CD14-positive monocyte (primary cell): ENCODE results near the gene ETS1. TPM values are rescaled to one million over a fixed set of nuclear protein-coding genes. Genes with fewer than 3 reads are reported as not detected.

Source experiments
- DNase-seq, 3 donors: peaks; one replicate each; pipeline ENCODE4 v3.0.0-alpha.2; 2011 to 2022
- H2AFZ ChIP-seq: 2 replicates; pipeline ENCODE4 v1.6.0; 2012; ENCODE audit warnings: mild to moderate bottlenecking, low read depth, low read length, inconsistent platforms; ENCODE audit not compliant: insufficient read depth, poor library complexity, severe bottlenecking
- H3K27ac ChIP-seq, 2 donors: 1 replicate in 1 of 2; 2 replicates in 1 of 2; pipeline ENCODE4 v1.5.1; 2012 to 2013; ENCODE audit warnings: low read length in 2 of 2, control low read depth in 1 of 2, inconsistent platforms in 1 of 2, low read depth in 1 of 2, mild to moderate bottlenecking in 1 of 2
- H3K27me3 ChIP-seq, 2 donors: one replicate each; pipeline versions ENCODE4 v1.6.0 to v1.6.1; 2011 to 2013; ENCODE audit warnings: low read length in 2 of 2; ENCODE audit not compliant: control insufficient read depth in 2 of 2, insufficient read depth in 2 of 2
- H3K36me3 ChIP-seq, 2 donors: replicated peaks in 1 of 2; 1 replicate in 1 of 2; 2 replicates in 1 of 2; pipeline versions ENCODE4 v1.5.1 to v1.6.1; 2012 to 2013; ENCODE audit warnings: low read length in 2 of 2, control low read depth in 1 of 2, inconsistent platforms in 1 of 2, mild to moderate bottlenecking in 1 of 2; ENCODE audit not compliant: insufficient read depth in 2 of 2, control insufficient read depth in 1 of 2
- H3K4me1 ChIP-seq, 2 donors: 1 replicate in 1 of 2; 2 replicates in 1 of 2; pipeline versions ENCODE4 v1.5.1 to v1.6.1; 2012 to 2013; ENCODE audit warnings: low read length in 2 of 2, control low read depth in 1 of 2, inconsistent platforms in 1 of 2, mild to moderate bottlenecking in 1 of 2, moderate library complexity in 1 of 2; ENCODE audit not compliant: insufficient read depth in 2 of 2, control insufficient read depth in 1 of 2
- H3K4me2 ChIP-seq: replicated peaks from 2 replicates; pipeline ENCODE3; 2012; ENCODE audit warnings: low read length, moderate library complexity, mild to moderate bottlenecking; ENCODE audit not compliant: poor library complexity, severe bottlenecking; ENCODE audit errors: extremely low read depth
- H3K4me3 ChIP-seq, 3 experiments: fragments of 200-600 bp in 1 of 3; sonication (generic) in 1 of 3; replicated peaks in 1 of 3; 1 replicate in 2 of 3; 2 replicates in 1 of 3; pipeline ENCODE4 v1.5.1; 2011 to 2013; ENCODE audit warnings: low read length in 3 of 3, mild to moderate bottlenecking in 3 of 3, control low read depth in 2 of 3, low read depth in 2 of 3, inconsistent platforms in 1 of 3, moderate library complexity in 1 of 3
- H3K79me2 ChIP-seq: 2 replicates; pipeline ENCODE4 v1.6.0; 2012; ENCODE audit warnings: mild to moderate bottlenecking, control low read depth, inconsistent platforms, low read length, moderate library complexity; ENCODE audit not compliant: insufficient read depth
- H3K9ac ChIP-seq: 2 replicates; pipeline ENCODE4 v1.6.0; 2017; ENCODE audit warnings: low read length, mild to moderate bottlenecking; ENCODE audit not compliant: insufficient read depth, poor library complexity, severe bottlenecking
- H3K9me3 ChIP-seq, 2 donors: replicated peaks in 1 of 2; 1 replicate in 1 of 2; 2 replicates in 1 of 2; pipeline versions ENCODE4 v1.5.1 to v1.6.1; 2012 to 2013; ENCODE audit warnings: low read length in 2 of 2, control low read depth in 1 of 2; ENCODE audit not compliant: control insufficient read depth in 1 of 2, insufficient read depth in 1 of 2
- H4K20me1 ChIP-seq: 2 replicates; pipeline ENCODE4 v1.6.0; 2012; ENCODE audit warnings: mild to moderate bottlenecking, low read length, control low read depth, moderate library complexity; ENCODE audit not compliant: insufficient read depth
- H3K27ac Mint-ChIP-seq, 7 donors: one replicate each; pipeline ENCODE4 v1.8.0; 2020; ENCODE audit warnings: mild to moderate bottlenecking in 7 of 7, mixed read lengths in 7 of 7, moderate library complexity in 6 of 7, inconsistent platforms in 2 of 7
- H3K27me3 Mint-ChIP-seq, 3 donors: one replicate each; pipeline ENCODE4 v1.8.0; 2021 to 2022; ENCODE audit warnings: low read depth in 3 of 3, mild to moderate bottlenecking in 3 of 3, mixed read lengths in 3 of 3, moderate library complexity in 3 of 3, inconsistent platforms in 1 of 3
- H3K36me3 Mint-ChIP-seq, 2 donors: one replicate each; pipeline ENCODE4 v1.8.0; 2020; ENCODE audit warnings: mixed read lengths in 2 of 2, inconsistent platforms in 1 of 2, mild to moderate bottlenecking in 1 of 2
- H3K4me1 Mint-ChIP-seq: one replicate; pipeline ENCODE4 v1.8.0; 2020; ENCODE audit warnings: mild to moderate bottlenecking, mixed read lengths
- H3K4me3 Mint-ChIP-seq, 2 donors: one replicate each; pipeline ENCODE4 v1.8.0; 2020; ENCODE audit warnings: mild to moderate bottlenecking in 2 of 2, mixed read lengths in 2 of 2, moderate library complexity in 1 of 2
- H3K9me3 Mint-ChIP-seq, 7 donors: one replicate each; pipeline ENCODE4 v1.8.0; 2020 to 2022; ENCODE audit warnings: mixed read lengths in 7 of 7, mild to moderate bottlenecking in 6 of 7, moderate library complexity in 6 of 7, inconsistent platforms in 2 of 7
- CTCF ChIP-seq: fragments of 200-600 bp; IDR thresholded peaks from one replicate; pipeline ENCODE4 v1.8.0; 2022; ENCODE audit warnings: antibody characterized with exemption, mild to moderate bottlenecking
- WGBS: methylation state at CpG from one replicate; pipeline ENCODE4 v1.1.5; 2013; ENCODE audit warnings: missing lambda C conversion rate; ENCODE audit not compliant: insufficient coverage; 5-methylcytosine and 5-hydroxymethylcytosine counted together
- intact Hi-C, 2 donors: fragments of 100-400 bp; cut with micrococcal nuclease; formaldehyde crosslinking; loops; one replicate each; pipeline versions ENCODE4 v1.15.0 to v1.15.1; 2023
- polyA plus RNA-seq, 3 donors: library from polyadenylated mRNA; depleted of rRNA in 1 of 3; unstranded in 2 of 3; stranded (reverse) in 1 of 3; fragments of 300-500 nt in 2 of 3; fragments of >200 nt in 1 of 3; fragmentation: Illumina TruSeq in 2 of 3; gene quantifications; 1 replicate in 2 of 3; 2 replicates in 1 of 3; pipeline ENCODE4 v1.2.3, GENCODE V29; 2012 to 2021

The ETS1 gene
- polyA plus RNA-seq, 3 donors: 0.67 to 1.6 (median 1.6) TPM

- Histone ChIP-seq H3K27me3 (no peaks in the 10 kb centered on the region), H3K27ac (no peak overlapping the region), H3K9me3 (no peaks in the 10 kb centered on the region), H3K4me3 (no peak overlapping the region), H3K4me1 (peaks cover 17 to 24% of the 10 kb centered on the region in 2 donors), H3K79me2 (no peaks in the 10 kb centered on the region), H3K36me3 (no peaks in the 10 kb centered on the region), H4K20me1 (no peaks in the 10 kb centered on the region), H3K9ac (no peak overlapping the region), H3K4me2 (no peak overlapping the region), H2AFZ (peak overlapping the region; percentile 16)
- H3K27ac Mint-ChIP-seq: peak overlapping the region in 1 of 7 donors; percentile 78
- intact Hi-C loops: loop anchor here (5.0 to 10.0 kb wide), 3 partner anchors 38 to 461 kb away; partner anchors contain the start of gene ETS1 (in 1 of the 2)
- peaks cover 4 to 9% (median 4%) of the 10 kb centered on the region in 3 donors for H3K27me3 Mint-ChIP-seq
- peak overlapping the region in 1 of 2 donors; percentile 43 for H3K4me3 Mint-ChIP-seq
- no peak for TF ChIP-seq CTCF
- H3K4me1 Mint-ChIP-seq: peaks cover 28% of the 10 kb centered on the region
- DNase-seq: no peak
- no peaks in the 10 kb centered on the region for H3K9me3 Mint-ChIP-seq
- WGBS: 93% methylated on average over 2 of the region's 2 CpGs
- no peaks in the 10 kb centered on the region for H3K36me3 Mint-ChIP-seq
These were observed 38.4 kb upstream of the ETS1 start for GRCh38 chr11:128625746-128626145.

DNA sequence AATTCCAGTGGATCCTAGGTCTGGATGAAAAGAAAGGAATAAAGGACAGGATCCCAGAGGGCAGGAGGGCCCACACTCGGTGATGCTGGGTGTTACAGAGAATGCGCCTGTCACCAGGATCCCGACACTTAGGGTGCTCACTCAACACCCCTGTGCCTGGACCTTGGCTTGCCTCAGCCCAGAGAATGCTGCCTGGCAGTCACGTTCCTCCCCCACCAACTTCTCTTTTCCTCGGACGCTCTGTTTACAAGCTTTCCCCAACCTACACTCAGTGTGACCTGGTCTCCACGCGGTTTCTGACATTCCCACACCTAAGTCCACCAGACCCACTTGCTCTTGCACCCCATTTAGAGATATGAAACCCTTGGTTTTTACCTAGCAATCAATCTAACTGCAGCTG is 38.0 kb upstream of the ETS1 start:
- Histone ChIP-seq H3K9me3 (no peaks in the 10 kb centered on the region), H4K20me1 (no peaks in the 10 kb centered on the region), H3K36me3 (no peaks in the 10 kb centered on the region), H3K4me3 (no peak overlapping the region), H3K79me2 (no peaks in the 10 kb centered on the region), H3K9ac (no peak overlapping the region), H3K4me2 (no peak overlapping the region), H3K4me1 (peaks cover 14 to 20% of the 10 kb centered on the region in 2 donors), H2AFZ (peak overlapping the region; percentile 16), H3K27ac (no peak overlapping the region), H3K27me3 (no peaks in the 10 kb centered on the region)
- 26% methylated on average over 8 of the region's 8 CpGs for WGBS
- no peaks in the 10 kb centered on the region for H3K36me3 Mint-ChIP-seq
- peaks cover 29% of the 10 kb centered on the region for H3K4me1 Mint-ChIP-seq
- intact Hi-C loops: loop anchor here (5.0 to 10.0 kb wide), 3 partner anchors 38 to 461 kb away; partner anchors contain the start of gene ETS1 (in 1 of the 2)
- H3K27ac Mint-ChIP-seq: peak overlapping the region in 1 of 7 donors; percentile 78
- DNase-seq: peak; percentile 37 to 41 (median 39)
- H3K27me3 Mint-ChIP-seq: peaks cover 4 to 9% (median 4%) of the 10 kb centered on the region in 3 donors
- H3K9me3 Mint-ChIP-seq: no peaks in the 10 kb centered on the region
- TF ChIP-seq CTCF: no peak
- peak overlapping the region in 1 of 2 donors; percentile 43 for H3K4me3 Mint-ChIP-seq
